Caco-2 (cell line): ENCODE results near the gene KCTD21. TPM values are rescaled to one million over a fixed set of nuclear protein-coding genes. Genes with fewer than 3 reads are reported as not detected.

Source experiments
- BruUV-seq: library from RNA; stranded (reverse); fragments of 400-500 nt; replicated peaks from 2 replicates; lab custom pipeline; 2021; lab: Mats Ljungman, UMichigan
- CTCF ChIA-PET: fragments of 300-600 bp; sonication (Branson Sonifier 250); formaldehyde crosslinking; loops from one replicate; lab custom pipeline; 2022; ENCODE audit warnings: antibody characterized with exemption; lab: Charles Lee
- POLR2A ChIA-PET: fragments of 300-600 bp; sonication (Branson Sonifier 250); formaldehyde crosslinking; loops from one replicate; lab custom pipeline; 2022; ENCODE audit warnings: antibody characterized with exemption; lab: Charles Lee
- DNase-seq, 2 experiments: peaks; one replicate each; pipeline versions ENCODE4 v3.0.0 to v3.0.0-alpha.2; 2020 to 2022
- H3K27me3 ChIP-seq: replicated peaks from 2 replicates; pipeline ENCODE4 v1.6.0; 2011; ENCODE audit warnings: low read length; ENCODE audit not compliant: control insufficient read depth, insufficient read depth
- H3K36me3 ChIP-seq: 2 replicates; pipeline ENCODE4 v1.5.1; 2011; ENCODE audit warnings: low read length; ENCODE audit not compliant: control insufficient read depth, insufficient read depth
- H3K4me1 ChIP-seq: fragments of 250-450 bp; sonication (Bioruptor Pico); 2 replicates; pipeline ENCODE4 v1.5.1; 2020; ENCODE audit warnings: mild to moderate bottlenecking
- H3K4me3 ChIP-seq: 2 replicates; pipeline ENCODE4 v1.5.1; 2011; ENCODE audit warnings: low read depth, mild to moderate bottlenecking, control low read depth, low read length
- H3K9me3 ChIP-seq: fragments of 250-450 bp; sonication (Bioruptor Pico); 2 replicates; pipeline ENCODE4 v1.5.1; 2020; ENCODE audit warnings: mild to moderate bottlenecking, moderate library complexity
- H3K27ac Mint-ChIP-seq: one replicate; pipeline ENCODE4 v1.8.0; 2022; ENCODE audit warnings: mixed read lengths; ENCODE audit not compliant: unreplicated experiment
- H3K27me3 Mint-ChIP-seq: one replicate; pipeline ENCODE4 v1.8.0; 2022; ENCODE audit warnings: mixed read lengths; ENCODE audit not compliant: insufficient read depth, unreplicated experiment
- H3K36me3 Mint-ChIP-seq: one replicate; pipeline ENCODE4 v1.8.0; 2022; ENCODE audit warnings: mild to moderate bottlenecking, mixed read lengths; ENCODE audit not compliant: insufficient read depth, unreplicated experiment
- H3K4me1 Mint-ChIP-seq: one replicate; pipeline ENCODE4 v1.8.0; 2022; ENCODE audit warnings: low read depth, mixed read lengths; ENCODE audit not compliant: unreplicated experiment
- H3K4me3 Mint-ChIP-seq: one replicate; pipeline ENCODE4 v1.8.0; 2022; ENCODE audit warnings: mild to moderate bottlenecking, moderate library complexity, mixed read lengths; ENCODE audit not compliant: unreplicated experiment
- H3K9me3 Mint-ChIP-seq: one replicate; pipeline ENCODE4 v1.8.0; 2022; ENCODE audit warnings: mixed read lengths; ENCODE audit not compliant: unreplicated experiment
- CTCF ChIP-seq, 2 experiments: fragments of 200-600 bp in 1 of 2; IDR thresholded peaks; 1 replicate in 1 of 2; 2 replicates in 1 of 2; pipeline versions ENCODE4 v1.5.1 to v1.8.0; 2011 to 2022; ENCODE audit warnings: antibody characterized with exemption in 1 of 2, control low read depth in 1 of 2, inconsistent platforms in 1 of 2, low read depth in 1 of 2, low read length in 1 of 2, mild to moderate bottlenecking in 1 of 2, moderate library complexity in 1 of 2; ENCODE audit not compliant: insufficient read depth in 1 of 2, severe bottlenecking in 1 of 2, unreplicated experiment in 1 of 2
- intact Hi-C: fragments of 100-400 bp; cut with micrococcal nuclease; formaldehyde crosslinking; loops from one replicate; pipeline ENCODE4 v1.10.0; 2022; ENCODE audit not compliant: unreplicated experiment
- total RNA-seq: library from RNA; stranded (reverse); gene quantifications from 2 replicates; pipeline ENCODE4 v1.2.3, GENCODE V29; 2022

The KCTD21 gene
- total RNA-seq, 1 experiment from 2014 or later: 6.4 TPM

GRCh38 chr11:78193806-78194205 lies 5.4 kb upstream of the KCTD21 start:
- CTCF ChIA-PET: no interaction called here
- peak in 1 of 2 experiments; percentile 33 for DNase-seq
- POLR2A ChIA-PET: no interaction called here
- Mint-ChIP-seq H3K4me3 (no peak overlapping the region), H3K9me3 (no peaks in the 10 kb centered on the region), H3K4me1 (peaks cover 25% of the 10 kb centered on the region), H3K27me3 (no peaks in the 10 kb centered on the region), H3K36me3 (peaks cover 6% of the 10 kb centered on the region), H3K27ac (no peak overlapping the region)
- H3K27me3 ChIP-seq: no peaks in the 10 kb centered on the region
- BruUV-seq: no TSS peak
- intact Hi-C loops: no loop called here
- H3K36me3 ChIP-seq: no peaks in the 10 kb centered on the region
- no peak for TF ChIP-seq CTCF (IDR thresholded peaks at IDR 0.05; ENCODE audit: insufficient read depth in 1 of 2, low read depth in 1 of 2, low read length in 1 of 2, severe bottlenecking in 1 of 2, unreplicated experiment in 1 of 2)
- no peak overlapping the region for H3K4me3 ChIP-seq
- H3K9me3 ChIP-seq: no peaks in the 10 kb centered on the region
- peaks cover 14% of the 10 kb centered on the region for H3K4me1 ChIP-seq

GRCh38 chr11:78192911-78193351 lies 4.5 kb upstream of the KCTD21 start:
- no TSS peak for BruUV-seq
- peaks cover 14% of the 10 kb centered on the region for H3K4me1 ChIP-seq
- ChIA-PET POLR2A (no interaction called here), CTCF (no interaction called here)
- no peak overlapping the region for H3K4me3 Mint-ChIP-seq
- H3K4me3 ChIP-seq: no peak overlapping the region
- H3K27me3 Mint-ChIP-seq: no peaks in the 10 kb centered on the region
- peaks cover 25% of the 10 kb centered on the region for H3K4me1 Mint-ChIP-seq
- peaks cover 14% of the 10 kb centered on the region for H3K36me3 Mint-ChIP-seq
- H3K36me3 ChIP-seq: no peaks in the 10 kb centered on the region
- no peaks in the 10 kb centered on the region for H3K27me3 ChIP-seq
- no peaks in the 10 kb centered on the region for H3K9me3 ChIP-seq
- TF ChIP-seq CTCF (IDR thresholded peaks at IDR 0.05; ENCODE audit: insufficient read depth in 1 of 2, low read depth in 1 of 2, low read length in 1 of 2, severe bottlenecking in 1 of 2, unreplicated experiment in 1 of 2): no peak
- DNase-seq: no peak
- intact Hi-C loops: no loop called here
- H3K27ac Mint-ChIP-seq: no peak overlapping the region
- no peaks in the 10 kb centered on the region for H3K9me3 Mint-ChIP-seq

- no TSS peak for BruUV-seq
- no peaks in the 10 kb centered on the region for H3K9me3 Mint-ChIP-seq
- no peak for TF ChIP-seq CTCF (IDR thresholded peaks at IDR 0.05; ENCODE audit: insufficient read depth in 1 of 2, low read depth in 1 of 2, low read length in 1 of 2, severe bottlenecking in 1 of 2, unreplicated experiment in 1 of 2)
- ChIA-PET POLR2A (interaction anchor here (0.5 kb wide), 1 partner anchor 150 kb away, joined by 12 read pairs; no protein-coding TSS in a partner anchor), CTCF (no interaction called here)
- intact Hi-C loops: no loop called here
- Histone ChIP-seq H3K4me1 (peaks cover 19% of the 10 kb centered on the region), H3K4me3 (no peak overlapping the region), H3K36me3 (no peaks in the 10 kb centered on the region), H3K9me3 (no peaks in the 10 kb centered on the region), H3K27me3 (no peaks in the 10 kb centered on the region)
- H3K36me3 Mint-ChIP-seq: peaks cover 15% of the 10 kb centered on the region
- no peak overlapping the region for H3K4me3 Mint-ChIP-seq
- DNase-seq: peak in 1 of 2 experiments; percentile 34
- H3K27ac Mint-ChIP-seq: no peak overlapping the region
- no peaks in the 10 kb centered on the region for H3K27me3 Mint-ChIP-seq
- peaks cover 31% of the 10 kb centered on the region for H3K4me1 Mint-ChIP-seq
Observed at GRCh38 chr11:78192223-78192719, 3.8 kb upstream of the KCTD21 start.
